ENCODE measurements around the gene RIT1. TPM values are rescaled to one million over a fixed set of nuclear protein-coding genes. Genes with fewer than 3 reads are reported as not detected.
A peak's percentile ranks its signal among the peaks of the same experiment; 100 is the strongest.

RIT1 gene
- total and polyA plus RNA-seq, 2 of the 8 experiments (the other 6 are each of a cell fraction or from before 2014, with no cell fraction given), result 25.3 to 26.8 TPM

- TF ChIP-seq ATF2 (IDR thresholded peaks at IDR 0.05; ENCODE audit: low read length), result peak; percentile 38; the same call in 1 of the 2 replicates
Measured at GRCh38 chr1:155934097-155934935, 23.2 kb upstream of the RIT1 start, which contains the start of gene KHDC4 (continued).
